Renal cortex interstitium (tissue), 11 donors: ENCODE measurements around the gene JSRP1. TPM values are rescaled to one million over a fixed set of nuclear protein-coding genes. Genes with fewer than 3 reads are reported as not detected.

Experiments used
- DNase-seq, 11 donors: peaks; one replicate each; pipeline ENCODE4 v3.0.0-alpha.2; 2013; ENCODE audit warnings: low read depth in 9 of 11, low spot score in 4 of 11; ENCODE audit errors: extremely low read depth in 1 of 11
- polyA plus RNA-seq, 3 donors: library from polyadenylated mRNA; unstranded; fragments of 120-200 nt; gene quantifications; one replicate each; pipeline ENCODE4 v1.2.1, GENCODE V29; 2013; ENCODE audit not compliant: insufficient read length in 3 of 3

Gene JSRP1
- polyA plus RNA-seq, 3 donors = 0.56 to 1.3 (median 0.59) TPM

DNA sequence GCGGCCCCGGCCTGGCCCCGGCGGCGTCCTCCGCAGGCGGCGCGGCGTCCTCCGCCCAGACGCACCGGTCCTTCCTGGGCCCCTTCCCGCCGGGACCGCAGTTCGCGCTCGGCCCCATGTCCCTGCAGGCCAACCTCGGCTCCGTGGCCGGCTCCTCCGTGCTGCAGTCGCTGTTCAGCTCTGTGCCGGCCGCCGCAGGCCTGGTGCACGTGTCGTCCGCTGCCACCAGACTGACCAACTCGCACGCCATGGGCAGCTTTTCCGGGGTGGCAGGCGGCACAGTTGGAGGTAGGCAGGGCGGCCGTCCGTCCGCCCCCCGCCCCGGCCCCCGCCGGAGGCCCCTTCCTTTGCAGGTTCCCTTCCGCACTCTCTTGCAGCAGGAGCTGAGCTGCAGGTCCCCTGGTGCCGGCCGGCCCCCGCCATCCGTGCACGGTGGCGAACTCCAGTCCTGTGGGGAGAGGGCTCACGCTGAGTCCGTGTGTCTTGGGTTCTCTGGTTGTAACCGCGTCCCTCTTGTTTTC lies 29.3 kb downstream of the JSRP1 start:
- DNase-seq = no peak

DNA sequence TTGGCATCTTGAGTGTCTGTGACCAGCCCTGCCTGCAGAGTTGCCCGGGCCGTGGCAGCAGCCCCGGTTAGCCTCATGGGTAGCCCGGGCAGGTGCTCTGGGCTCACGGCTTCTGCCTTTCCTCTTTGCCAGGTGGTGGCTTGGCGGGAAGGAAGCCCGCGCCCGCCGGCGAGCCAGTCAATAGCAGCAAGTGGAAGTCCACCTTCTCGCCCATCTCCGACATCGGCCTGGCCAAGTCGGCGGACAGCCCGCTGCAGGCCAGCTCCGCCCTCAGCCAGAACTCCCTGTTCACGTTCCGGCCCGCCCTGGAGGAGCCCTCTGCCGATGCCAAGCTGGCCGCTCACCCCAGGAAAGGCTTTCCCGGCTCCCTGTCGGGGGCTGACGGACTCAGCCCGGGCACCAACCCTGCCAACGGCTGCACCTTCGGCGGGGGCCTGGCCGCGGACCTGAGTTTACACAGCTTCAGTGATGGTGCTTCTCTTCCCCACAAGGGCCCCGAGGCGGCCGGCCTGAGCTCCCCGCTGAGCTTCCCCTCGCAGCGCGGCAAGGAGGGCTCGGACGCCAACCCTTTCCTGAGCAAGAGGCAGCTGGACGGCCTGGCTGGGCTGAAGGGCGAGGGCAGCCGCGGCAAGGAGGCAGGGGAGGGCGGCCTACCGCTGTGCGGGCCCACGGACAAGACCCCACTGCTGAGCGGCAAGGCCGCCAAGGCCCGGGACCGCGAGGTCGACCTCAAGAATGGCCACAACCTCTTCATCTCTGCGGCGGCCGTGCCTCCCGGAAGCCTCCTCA lies 30.0 kb downstream of the JSRP1 start:
- no peak for DNase-seq

DNA sequence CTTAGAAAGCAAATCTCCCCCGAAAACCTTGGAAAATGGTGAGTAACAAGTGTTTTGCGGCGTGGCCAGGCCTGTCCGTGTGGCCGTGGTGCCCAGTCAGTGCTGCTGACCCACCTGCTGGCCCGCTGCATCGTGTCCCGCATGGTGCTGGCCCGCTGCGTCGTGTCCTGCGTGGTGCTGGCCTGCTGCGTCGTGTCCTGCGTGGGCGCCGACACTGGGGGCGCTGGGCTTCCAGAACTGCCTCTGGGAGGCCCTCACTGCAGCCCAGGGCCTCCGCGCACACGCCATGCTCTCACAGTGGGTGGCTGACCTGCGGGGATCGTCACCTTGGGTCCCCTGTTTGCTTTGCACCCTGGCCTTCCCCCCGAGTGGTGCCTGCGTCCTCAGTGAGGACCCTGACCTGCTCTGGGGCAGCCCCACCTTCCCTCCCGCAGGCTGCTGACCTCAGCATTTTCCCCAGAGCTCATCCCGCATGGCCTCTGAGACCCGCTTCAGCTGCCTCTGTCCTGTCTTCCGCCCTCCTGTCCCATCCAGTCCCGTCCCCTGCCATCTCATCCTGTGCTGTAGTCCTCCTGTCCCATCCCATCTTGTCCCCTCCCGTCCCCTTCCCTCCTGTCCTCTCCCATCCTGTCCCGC lies 30.7 kb downstream of the JSRP1 start:
- no peak for DNase-seq

DNA sequence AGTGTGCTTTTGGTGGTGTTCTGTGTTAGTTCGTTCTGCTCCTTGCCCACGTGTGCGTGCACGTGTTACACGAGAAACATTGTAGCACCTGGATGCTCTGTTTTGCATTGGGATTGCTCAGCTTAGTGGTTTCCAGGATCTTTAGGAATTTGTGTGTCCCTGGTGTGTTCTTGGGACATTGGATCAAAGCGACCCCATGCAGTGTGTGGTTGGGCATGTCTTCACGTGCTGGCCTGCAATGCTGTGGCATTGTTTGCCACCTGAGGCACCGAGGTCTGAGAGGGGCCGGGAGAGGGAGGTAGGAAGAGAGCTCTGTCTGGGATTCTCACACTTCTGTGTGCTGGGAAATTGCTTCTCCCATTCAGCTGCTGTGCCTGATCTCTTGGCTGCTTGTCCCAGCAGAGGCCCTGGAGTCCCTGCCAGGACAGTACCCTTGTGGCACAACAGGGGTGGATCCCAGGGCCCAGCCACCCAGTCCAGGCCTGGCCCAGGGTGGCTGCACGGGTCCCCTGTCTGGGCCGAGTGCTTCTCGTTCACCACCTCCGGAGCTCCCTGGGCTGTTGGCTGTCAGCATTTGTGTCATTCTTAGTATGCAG lies 31.4 kb downstream of the JSRP1 start:
- DNase-seq = no peak

DNA sequence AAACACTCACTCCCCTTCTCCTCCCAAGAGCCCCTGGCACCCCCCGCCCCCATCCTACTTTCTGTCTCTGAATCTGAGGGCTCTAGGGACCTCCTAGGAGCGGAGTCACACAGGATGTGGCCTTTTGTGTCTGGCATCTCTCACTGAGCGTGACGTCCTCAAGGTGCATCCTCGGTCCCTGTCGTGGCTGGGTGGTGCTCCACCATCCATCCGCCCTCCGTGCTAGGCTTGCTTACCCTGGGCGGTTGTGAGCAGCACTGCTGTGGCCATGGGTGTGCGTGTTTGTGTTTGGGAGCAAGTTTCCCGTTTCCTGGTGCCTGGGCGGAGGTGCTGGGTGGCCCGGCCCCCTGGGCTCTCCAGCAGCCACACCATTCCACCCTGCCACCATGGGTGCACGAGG lies 32.3 kb downstream of the JSRP1 start:
- no peak for DNase-seq

DNA sequence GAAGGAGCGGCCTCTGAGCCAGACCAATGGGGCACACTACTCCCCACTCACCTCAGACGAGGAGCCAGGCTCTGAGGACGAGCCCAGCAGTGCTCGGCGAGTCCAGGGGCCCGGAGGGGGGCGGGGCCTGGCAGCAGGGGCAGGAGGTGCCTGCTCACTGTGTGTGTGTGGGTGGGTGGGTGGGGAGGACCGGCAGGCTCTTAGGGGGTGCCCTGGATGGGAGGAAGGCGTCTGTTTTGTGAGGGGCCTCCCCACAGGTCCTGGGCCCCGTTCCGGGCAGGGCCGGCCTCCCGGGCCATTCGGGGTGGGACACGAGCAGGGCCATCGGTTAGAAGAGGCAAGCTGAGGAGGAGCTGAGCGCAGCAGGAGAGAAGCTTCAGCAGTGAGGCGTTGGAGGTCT lies 32.8 kb downstream of the JSRP1 start:
- DNase-seq = no peak

DNA sequence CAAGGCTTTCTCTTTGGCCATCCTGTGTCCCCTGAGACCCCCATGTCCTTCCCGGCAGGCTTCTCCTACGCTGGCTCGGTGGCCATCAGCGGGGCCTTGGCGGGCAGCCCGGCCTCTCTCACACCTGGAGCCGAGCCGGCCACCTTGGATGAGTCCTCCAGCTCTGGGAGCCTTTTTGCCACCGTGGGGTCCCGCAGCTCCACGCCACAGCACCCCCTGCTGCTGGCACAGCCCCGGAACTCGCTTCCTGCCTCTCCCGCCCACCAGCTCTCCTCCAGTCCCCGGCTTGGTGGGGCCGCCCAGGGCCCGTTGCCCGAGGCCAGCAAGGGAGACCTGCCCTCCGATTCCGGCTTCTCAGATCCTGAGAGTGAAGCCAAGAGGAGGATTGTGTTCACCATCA lies 34.3 kb downstream of the JSRP1 start:
- DNase-seq = no peak

DNA sequence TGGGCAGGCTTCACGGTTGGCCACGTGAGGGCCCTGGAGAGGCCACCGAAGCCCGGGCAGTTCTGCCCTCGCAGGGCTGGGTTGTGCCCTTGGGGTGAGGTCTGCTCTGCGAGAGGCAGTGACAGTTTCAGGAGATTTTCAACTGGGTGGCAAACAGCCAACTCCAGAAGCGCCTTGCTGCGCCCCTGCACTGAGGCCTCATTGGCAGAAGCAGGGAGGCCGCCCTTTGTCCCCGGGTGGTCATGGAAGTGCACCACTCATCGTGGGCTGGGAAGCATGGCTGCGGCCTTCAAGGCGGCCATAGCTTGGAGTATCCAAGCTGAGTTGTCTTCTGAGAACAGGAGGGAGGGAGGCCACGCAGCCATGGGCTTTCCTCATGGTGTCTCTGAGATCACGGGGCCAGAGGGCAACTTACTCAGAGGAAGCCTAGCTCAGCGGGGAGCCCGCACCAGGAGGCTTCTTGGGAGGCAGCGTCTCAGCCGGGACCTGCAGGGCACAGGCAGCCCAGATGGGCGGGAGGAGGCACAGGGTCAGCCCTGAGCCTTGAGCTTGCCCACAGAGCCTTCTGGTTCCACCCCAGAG lies 34.9 kb downstream of the JSRP1 start:
- no peak for DNase-seq

DNA sequence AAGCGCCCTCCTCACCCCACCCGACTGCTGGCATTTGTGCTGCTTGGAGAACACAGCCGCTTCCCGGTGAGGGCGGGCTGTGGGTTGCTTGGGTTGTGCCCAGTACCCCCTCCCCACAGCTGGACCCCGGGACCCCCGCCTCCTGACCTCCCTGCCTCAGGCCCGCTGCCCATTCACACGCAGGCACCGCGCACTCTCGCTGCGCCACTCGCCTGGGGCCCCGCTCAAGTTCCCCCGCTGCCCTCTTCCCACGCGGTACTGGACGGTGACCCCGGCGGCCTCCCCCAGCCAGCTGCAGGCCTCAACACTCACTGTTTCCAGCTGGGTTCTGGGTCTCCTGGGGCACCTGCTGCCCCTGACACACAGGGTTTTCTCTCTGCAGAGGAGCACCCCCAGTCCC lies 36.5 kb downstream of the JSRP1 start:
- DNase-seq = no peak

DNA sequence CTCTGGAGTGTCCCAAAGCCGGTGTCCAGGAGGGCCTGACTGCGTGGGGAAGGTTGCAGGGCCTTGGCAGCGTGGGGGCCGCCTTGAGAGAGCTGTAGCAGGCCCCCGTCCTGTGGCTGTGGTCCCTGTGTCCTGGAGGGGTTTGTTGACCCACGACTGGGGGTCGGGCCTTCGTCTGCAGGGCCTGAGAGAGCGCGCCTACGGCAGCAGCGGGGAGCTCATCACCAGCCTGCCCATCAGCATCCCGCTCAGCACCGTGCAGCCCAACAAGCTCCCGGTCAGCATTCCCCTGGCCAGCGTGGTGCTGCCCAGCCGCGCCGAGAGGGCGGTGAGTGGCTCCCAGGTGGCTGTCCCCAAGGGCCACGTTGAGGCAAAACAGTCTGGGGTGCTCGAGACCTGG lies 38.6 kb downstream of the JSRP1 start:
- DNase-seq = no peak

DNA sequence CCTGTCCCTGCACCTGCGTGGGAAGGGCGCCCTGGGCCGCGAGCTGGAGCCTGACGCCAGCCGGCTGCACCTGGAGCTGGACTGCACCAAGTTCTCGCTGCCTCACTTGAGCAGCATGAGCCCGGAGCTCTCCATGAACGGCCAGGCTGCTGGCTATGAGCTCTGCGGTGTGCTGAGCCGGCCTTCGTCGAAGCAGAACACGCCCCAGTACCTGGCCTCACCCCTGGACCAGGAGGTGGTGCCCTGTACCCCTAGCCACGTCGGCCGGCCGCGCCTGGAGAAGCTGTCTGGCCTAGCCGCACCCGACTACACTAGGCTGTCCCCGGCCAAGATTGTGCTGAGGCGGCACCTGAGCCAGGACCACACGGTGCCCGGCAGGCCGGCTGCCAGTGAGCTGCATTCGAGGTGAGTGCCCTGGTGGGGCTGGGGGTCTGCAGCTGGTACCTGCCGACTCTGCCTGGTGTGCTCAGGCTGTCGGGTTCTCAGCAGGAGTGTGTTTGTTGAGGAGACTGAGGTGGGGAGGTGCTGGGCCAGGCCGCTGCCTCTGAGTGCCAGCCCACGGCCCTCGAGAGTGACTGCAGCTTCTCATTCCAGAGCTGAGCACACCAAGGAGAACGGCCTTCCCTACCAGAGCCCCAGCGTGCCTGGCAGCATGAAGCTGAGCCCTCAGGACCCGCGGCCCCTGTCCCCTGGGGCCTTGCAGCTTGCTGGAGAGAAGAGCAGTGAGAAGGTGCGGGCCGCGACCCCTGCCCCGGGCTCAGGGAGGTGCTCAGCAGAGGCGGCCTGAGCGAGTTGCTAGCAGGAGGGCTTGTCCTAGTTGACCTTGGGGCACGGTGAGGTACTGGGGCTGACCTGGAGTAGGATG lies 39.6 kb downstream of the JSRP1 start:
- DNase-seq = no peak

DNA sequence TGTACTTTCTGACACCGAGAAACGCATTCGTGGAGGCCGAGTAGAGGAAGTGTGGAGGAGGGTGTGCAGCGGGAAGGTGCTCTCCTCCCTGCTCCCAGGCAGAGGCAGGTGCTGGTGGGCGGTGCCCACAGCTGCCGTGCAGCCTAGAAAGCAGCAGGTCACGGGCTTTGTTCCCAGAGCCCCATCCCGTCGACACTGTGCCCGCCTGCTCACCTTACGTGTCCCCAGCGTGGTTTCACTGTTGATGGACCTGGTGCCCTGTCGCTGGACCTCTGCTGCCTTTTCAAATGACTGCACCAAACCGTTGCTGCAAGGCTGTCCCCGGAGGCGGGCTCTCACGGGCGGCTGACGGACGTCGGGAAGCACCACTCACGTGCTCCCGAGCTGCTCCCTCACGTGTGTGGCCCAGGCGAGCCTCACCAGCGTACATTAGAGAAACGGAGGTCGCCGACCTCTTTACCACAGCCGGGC lies 40.9 kb downstream of the JSRP1 start:
- DNase-seq = no peak

DNA sequence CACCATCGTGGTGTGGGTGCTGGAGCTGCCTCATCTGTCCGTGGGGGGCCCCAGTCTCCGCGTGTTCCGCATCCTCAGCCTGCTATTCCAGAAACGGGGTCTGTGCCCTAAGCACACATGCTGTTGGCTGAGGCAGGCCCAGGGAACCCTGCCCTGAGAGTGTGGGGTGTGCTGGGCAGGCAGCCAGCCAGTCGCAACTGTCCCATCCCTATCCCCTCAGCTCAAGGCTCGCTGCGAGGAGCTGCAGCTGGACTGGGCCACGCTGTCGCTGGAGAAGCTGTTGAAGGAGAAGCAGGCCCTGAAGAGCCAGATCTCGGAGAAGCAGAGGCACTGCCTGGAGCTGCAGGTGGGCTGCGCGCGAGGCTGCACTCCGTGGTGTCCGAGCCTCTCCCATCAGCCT lies 42.0 kb downstream of the JSRP1 start:
- no peak for DNase-seq

DNA sequence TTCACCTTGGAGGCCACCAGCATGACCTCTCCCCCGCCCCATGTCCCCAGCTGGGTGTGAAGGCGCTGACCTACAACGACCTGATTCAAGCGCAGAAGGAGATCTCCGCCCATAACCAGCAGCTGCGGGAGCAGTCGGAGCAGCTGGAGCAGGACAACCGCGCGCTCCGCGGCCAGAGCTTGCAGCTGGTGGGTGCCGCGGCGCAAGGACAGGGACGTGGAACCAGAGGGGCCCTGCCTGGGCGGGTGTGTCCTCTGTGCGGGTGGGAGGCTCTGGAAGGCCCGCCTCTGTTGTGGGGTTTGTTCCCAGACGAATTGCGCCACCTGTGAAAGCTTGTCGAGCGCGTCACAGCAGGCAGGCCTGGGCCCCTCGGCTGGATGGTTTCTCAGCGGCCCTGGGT lies 42.4 kb downstream of the JSRP1 start:
- DNase-seq = no peak

DNA sequence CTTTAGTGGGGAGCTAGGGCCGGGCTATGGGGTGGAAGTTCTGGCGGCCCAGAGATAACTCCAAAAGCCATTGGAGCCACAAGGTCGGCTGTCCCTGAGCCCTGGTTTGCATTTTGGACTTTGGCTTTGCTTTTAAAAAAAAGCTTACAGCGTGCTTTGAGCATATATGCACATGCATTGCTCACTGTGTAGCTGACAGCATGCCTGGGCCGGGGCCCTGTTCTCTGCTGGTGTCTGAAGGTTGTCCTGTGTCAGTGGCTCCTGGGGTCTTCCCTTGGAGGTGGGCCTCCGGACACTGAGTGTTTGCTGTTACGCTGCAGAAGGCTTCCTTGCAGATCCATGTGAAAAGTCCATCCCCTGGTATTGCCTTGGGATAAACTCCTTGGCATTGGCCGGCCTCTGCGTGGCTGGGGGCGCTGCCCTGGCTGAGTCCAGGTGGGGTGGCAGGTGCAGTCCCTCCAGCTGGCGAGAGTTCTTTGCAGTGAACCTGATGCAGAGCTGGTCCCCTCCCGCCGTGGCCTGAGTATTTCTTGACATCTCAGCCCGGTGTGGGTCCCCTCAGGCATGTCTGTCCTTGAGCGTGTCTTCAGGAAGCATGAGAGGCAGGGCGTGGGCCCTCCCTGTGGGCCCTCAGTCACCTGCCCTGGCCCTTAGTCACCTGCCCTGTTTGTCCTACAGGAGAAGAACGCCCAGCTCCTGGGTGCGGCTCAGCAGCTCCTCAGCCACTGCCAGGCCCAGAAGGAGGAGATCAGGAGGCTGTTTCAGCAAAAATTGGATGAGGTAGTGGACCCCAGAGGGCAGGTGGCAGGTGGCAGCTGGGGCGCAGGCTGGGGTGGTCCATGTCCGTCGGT lies 43.1 kb downstream of the JSRP1 start:
- no peak for DNase-seq

DNA sequence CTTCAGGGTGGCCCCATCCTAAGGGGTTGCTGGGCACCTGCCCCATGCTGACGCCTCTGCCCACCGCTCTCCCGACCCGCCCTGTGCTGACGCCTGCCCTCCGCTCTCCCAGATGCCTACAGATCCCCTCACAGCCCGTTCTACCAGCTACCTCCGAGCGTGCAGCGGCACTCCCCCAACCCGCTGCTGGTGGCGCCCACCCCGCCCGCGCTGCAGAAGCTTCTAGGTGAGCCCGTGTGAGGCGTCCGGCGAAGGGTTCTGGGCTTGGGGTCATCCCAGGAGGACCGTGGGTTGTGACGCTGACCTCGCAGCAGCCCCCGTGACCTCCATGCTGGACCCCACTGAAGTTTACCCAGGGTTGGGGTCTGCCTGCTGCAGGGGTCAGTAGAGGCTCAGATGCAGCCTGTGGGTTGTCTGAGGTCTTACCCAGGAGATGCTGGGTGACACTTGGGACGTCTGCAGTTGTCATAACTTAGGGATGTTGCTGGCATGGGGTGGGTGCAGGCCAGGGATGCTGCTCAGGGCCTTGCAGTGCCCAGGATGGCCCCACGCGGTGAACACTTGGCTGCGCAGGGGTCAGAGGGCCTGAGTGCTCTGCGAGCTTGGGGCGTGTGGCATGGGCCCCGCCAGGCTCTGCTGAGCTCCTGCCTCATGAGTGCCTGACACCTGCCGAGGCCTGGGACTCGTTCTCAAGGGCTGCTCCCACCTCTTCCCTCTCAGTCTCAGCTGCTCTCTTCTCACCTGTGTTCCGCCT lies 45.1 kb downstream of the JSRP1 start:
- no peak for DNase-seq

DNA sequence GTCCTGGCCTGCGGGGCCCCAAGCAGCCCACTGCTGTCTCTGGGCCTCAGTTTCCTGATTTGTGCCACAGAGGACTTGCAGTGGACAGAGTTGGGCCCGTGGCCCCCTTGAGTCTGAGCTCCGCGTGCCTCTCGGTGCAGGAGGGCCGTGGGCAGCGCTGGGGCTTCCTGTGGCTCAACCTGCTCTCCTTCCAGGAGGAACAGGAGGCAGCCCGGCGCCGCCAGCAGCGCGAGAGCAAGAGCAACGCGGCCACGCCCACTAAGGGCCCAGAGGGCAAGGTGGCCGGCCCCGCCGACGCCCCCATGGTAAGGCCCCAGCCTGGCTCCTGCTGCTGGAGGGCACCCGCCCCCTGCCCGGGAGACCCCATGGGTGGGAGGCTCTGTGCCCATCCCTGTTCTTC lies 46.0 kb downstream of the JSRP1 start:
- no peak for DNase-seq
